Activated T-cell treated with anti-CD3 and anti-CD28 coated beads for 1 hour (primary cell): ENCODE data around the gene SPIRE2.
A peak's percentile ranks its signal among the peaks of the same experiment; 100 is the strongest.
"Not testable (repeated sequence)": the region's sequence is repeated elsewhere in the genome, so short reads cannot be mapped to it uniquely, and the experiment has no call there.

Experiments used
- DNase-seq: peaks from one replicate; pipeline ENCODE4 v3.0.0-alpha.2; 2020; ENCODE audit warnings: low read depth

SPIRE2 gene

GRCh38 chr16:89898201-89898967, 70.1 kb downstream of the SPIRE2 start:
- no peak for DNase-seq

- no peak for DNase-seq
Observed at GRCh38 chr16:89899879-89900481, 71.7 kb downstream of the SPIRE2 start.

- DNase-seq: no peak
Observed at GRCh38 chr16:89900885-89901284, 72.6 kb downstream of the SPIRE2 start.

GRCh38 chr16:89902980-89903379, 74.7 kb downstream of the SPIRE2 start:
- no peak for DNase-seq

- no peak for DNase-seq
Observed at GRCh38 chr16:89903908-89904515, 75.7 kb downstream of the SPIRE2 start.

- no peak for DNase-seq
Observed at GRCh38 chr16:89904606-89905510, 76.6 kb downstream of the SPIRE2 start.

DNA sequence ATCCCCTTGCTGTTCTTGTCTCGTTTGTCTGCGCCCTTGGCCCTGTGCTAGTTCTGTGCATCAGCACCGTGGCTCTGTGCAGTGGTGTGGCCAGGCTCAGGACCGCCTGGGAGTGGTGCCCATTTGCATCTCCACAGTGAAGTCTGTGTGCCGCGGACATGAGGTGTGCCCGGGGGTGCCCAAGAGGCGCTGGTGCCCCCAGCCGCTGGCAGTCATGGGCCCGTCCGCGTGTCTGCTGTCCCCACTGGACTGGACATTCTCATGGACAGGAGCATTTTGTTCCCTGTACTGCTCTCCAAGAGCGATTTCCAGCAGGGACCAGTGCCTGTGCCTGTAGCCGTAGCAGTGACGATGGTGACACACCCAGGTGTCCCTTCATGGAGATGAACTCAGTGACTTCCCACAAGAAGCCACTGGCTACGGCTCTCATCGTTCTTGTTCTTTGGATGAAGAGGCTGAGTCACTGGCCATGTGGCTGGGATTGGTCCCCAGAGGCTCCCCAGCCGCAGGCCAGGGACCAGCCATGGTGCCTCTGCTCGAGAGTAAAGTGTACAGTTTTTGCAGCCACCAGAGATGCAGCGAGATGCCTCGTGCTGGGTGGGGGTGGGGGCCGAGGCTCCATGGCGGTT, 77.3 kb downstream of the SPIRE2 start:
- no peak for DNase-seq

DNA sequence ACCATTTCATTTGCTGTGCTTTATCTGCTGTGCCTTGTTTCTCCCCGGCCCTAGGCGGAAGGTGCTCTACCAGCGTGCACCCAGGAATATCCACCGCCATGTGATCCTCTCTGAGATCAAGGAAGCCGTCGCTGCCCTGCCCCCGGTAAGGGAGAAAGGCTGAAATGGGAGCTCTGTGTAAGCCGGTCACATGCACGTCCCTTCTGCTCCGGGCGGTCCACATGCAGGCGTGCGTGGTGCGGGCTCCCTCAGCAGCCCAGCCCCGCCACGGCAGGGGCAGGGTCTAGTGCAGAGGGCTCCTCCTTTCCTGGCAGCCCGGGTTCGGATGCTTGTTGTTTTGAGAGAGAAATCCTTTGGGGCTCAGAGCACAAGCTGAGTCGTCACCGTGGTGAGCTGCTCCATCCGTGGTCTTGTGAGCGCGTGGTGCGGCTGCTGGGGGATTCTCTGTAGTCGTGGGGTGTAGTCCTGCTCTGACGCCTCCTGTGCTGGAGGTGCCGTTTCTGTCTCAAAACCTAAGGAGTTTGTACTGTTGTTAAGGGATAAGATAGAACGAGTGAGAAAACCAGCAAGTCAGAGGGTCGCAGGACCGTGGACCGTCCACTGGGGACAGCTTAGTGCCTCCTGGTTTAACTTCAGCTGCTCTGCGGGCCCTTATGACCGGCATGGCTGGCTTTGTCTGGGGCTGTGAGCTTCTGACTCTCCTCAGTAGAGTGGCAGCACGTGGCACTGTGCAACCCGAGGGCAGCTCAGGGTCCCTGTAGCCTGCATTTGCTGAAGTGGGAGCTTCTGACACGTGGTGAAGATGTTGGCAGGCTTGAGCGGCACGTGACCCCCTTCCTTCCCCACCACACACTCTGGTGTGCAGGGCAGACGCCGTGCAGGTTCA, 78.1 kb downstream of the SPIRE2 start:
- no peak for DNase-seq

DNA sequence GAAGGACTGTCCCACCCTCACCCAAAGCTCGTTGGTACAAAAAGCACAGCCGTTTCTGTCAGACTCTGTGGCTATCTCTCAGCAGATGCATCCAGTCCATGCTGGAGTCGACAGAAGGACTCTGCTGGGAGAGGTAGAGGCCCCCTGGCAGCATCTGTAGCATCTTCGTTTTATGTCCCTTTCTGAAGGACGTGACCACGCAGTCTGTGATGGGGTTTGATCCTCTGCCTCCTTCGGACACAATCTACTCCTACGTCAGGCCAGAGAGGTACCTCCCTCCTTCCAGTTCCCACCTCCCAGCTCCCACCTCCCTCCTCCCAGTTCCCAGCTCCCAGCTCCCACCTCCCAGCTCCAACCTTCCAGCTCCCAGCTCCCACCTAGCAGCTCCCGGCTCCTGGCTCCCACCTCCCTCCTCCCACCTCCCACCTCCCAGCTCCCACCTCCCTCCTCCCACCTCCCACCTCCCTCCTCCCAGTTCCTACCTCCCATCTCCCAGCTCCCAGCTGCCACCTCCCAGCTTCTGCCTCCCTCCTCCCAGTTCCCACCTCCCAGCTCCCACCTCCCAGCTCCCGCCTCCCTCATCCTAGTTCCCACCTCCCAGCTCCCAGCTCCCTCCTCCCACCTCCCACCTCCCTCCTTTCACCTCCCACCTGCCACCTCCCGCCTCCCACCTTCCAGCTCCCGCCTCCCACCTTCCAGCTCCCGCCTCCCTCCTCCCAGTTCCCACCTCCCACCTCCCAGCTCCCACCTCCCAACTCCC, 79.0 kb downstream of the SPIRE2 start:
- DNase-seq: no peak

DNA sequence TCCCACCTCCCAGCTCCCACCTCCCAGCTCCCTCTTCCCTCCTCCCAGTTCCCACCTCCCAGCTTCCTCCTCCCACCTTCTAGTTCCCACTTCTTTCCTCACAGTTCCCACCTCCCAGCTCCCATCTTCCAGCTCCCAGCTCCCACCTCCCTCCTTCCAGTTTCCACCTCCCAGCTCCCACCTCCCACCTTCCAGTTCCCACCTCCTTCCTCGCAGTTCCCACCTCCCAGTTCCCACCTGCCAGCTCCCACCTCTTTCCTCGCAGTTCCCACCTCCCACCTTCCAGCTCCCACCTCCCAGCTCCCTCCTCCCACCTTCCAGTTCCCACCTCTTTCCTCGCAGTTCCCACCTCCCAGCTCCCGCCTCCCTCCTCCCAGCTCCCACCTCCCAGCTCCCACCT, 80.0 kb downstream of the SPIRE2 start:
- no peak for DNase-seq

GRCh38 chr16:89909777-89910716, 81.8 kb downstream of the SPIRE2 start:
- peak; percentile 57 for DNase-seq

GRCh38 chr16:89910717-89911354, 82.6 kb downstream of the SPIRE2 start:
- no peak for DNase-seq

DNA sequence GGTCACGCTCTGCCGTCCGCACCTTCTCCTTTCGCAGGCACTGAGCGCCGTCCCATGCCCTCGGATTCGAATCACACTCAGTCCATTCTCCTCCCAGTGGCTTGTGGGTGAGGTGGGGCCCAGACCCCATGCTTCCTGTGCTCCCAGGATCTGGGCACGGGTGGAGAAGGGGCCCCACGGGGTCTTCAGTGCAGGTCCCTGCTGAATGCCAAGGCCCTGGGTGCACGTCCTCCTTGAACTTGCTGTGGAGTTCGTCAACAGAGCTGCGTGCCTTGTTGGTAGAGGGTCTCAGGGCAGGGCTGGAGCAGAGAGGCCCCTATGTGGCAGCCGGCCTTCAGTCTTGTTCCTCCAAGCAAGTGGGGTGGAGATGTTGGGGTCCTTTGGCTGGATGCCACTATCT, 83.1 kb downstream of the SPIRE2 start:
- no peak for DNase-seq

- DNase-seq: no peak
Observed at GRCh38 chr16:89912143-89912542, 83.9 kb downstream of the SPIRE2 start.

- no peak for DNase-seq
Observed at GRCh38 chr16:89912627-89913026, 84.4 kb downstream of the SPIRE2 start.

DNA sequence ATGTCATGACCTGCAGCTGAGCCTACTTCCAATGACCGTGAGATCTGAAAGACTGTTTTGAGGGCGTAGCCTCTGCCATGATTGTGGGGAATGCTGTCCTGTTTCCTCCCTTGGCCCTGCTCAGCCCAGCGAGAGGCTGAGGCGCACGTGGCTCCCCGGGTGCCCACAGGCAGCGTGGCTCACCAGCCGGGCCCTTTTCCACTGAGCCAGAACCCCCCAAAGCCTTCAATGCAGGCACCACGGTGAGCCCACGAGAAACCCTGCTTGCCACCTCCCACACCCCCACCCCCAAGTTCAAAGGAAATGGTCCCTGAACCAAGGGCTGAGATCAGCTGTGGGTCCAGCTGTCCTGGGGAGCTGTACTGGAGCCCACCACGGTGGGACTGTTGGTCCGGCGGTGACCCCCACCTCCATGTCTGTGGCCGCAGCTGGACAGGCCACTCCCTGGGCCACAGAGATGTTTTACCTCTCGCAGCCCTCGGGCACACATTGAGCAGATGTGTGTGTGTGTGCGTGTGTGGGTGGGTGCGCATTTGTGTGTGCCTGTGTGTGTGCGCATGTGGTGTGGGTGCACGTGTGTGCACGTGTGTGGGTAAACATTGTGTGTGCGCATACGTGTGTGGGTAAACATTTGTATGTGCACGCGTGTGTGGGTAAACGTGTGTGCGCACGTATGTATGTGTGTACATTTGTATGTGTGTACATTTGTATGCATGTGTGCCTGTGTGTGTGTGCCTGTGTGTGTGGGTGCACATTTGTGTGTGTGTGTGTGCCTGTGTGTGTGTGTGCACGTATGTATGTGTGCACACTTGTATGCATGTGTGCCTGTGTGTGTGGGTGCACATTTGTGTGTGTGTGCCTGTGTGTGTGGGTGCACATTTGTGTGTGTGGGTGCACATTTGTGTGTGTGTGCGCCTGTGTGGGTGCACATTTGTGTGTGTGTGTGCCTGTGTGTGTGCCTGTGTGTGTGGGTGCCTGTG, 85.4 kb downstream of the SPIRE2 start:
- no peak for DNase-seq

DNA sequence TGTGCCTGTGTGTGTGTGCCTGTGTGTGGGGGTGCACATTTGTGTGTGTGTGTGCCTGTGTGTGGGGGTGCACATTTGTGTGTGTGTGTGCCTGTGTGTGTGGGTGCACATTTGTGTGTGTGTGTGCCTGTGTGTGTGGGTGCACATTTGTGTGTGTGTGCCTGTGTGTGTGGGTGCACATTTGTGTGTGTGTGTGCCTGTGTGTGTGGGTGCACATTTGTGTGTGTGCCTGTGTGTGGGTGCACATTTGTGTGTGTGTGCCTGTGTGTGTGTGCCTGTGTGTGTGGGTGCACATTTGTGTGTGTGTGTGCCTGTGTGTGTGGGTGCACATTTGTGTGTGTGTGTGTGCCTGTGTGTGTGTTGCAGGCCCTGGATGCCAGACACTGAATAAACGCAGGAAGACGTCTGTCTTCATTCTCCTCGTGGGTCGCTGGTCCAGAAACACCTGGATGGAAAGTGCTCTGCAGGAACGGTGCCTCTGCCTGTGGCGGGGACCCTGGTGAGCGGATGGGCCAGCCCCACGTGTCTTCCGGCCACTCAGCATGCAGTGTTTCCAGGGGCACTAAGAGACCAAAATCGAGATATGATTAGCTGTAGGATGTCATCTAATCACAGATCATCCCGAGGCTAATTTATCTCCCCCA, 86.5 kb downstream of the SPIRE2 start:
- DNase-seq: not testable (repeated sequence)
